ENCODE data around the gene TIMM44.

TIMM44 gene

DNA sequence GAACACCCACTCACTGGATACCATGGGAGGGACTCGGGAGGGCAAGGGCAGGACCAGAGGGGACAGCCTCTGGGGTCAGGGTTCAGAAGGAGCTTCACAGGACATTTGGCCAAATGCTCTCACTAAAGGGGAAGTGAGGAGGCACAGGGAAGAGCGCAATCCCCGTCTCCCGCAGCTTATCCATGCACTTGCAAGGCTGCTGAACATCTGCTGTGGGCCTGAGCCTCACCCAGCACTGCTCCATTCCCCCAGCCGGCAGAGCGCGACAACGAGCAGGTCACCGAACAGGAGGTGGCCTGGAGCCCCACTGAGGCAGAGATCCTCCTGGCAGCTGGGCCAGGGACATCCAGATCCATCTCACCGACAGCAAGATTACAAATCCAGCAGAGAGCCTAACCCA is 38.6 kb upstream of the TIMM44 start:
- no peak for DNase-seq (ENCODE audit: low read depth)
- TF ChIP-seq, protein P1, sequence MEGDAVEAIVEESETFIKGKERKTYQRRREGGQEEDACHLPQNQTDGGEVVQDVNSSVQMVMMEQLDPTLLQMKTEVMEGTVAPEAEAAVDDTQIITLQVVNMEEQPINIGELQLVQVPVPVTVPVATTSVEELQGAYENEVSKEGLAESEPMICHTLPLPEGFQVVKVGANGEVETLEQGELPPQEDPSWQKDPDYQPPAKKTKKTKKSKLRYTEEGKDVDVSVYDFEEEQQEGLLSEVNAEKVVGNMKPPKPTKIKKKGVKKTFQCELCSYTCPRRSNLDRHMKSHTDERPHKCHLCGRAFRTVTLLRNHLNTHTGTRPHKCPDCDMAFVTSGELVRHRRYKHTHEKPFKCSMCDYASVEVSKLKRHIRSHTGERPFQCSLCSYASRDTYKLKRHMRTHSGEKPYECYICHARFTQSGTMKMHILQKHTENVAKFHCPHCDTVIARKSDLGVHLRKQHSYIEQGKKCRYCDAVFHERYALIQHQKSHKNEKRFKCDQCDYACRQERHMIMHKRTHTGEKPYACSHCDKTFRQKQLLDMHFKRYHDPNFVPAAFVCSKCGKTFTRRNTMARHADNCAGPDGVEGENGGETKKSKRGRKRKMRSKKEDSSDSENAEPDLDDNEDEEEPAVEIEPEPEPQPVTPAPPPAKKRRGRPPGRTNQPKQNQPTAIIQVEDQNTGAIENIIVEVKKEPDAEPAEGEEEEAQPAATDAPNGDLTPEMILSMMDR (IDR thresholded peaks at IDR 0.05; ENCODE audit: low read depth, low read length) = no peak
- no peak overlapping the region for H3K4me3 ChIP-seq (ENCODE audit: low read depth, low read length)

DNA sequence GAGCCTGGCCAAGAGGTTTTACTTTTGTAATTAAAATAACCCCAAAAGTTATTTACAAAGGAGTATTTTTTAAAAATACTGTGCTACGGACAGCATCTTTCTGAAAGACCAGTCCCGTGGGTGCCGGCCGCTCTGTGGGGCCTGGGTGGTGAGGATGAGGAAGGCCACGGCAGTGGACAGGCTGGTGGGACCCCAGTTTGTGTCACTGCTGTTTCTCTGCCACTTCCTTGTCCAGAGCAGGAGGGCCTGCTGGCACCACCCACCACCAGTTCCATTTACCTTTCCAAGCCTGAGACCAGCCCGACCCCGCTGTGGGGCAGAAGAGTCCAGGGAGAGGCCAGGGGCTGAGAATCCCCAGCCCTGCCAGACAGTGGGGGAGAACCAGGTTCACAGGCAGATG is 38.2 kb upstream of the TIMM44 start:
- no peak for TF ChIP-seq MYC (IDR thresholded peaks at IDR 0.05; ENCODE audit: low read depth, low read length)
- TF ChIP-seq, protein P1 (IDR thresholded peaks at IDR 0.05; ENCODE audit: low read depth, low read length) = no peak
- TF ChIP-seq, protein P2, sequence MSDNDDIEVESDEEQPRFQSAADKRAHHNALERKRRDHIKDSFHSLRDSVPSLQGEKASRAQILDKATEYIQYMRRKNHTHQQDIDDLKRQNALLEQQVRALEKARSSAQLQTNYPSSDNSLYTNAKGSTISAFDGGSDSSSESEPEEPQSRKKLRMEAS (IDR thresholded peaks at IDR 0.05; ENCODE audit: low read depth, low read length) = no peak
- no peak for TF ChIP-seq POLR2A (IDR thresholded peaks at IDR 0.05; ENCODE audit: extremely low read depth, insufficient read length)
- no peak for DNase-seq (ENCODE audit: low read depth)
- no peak overlapping the region for H3K4me3 ChIP-seq (ENCODE audit: low read depth, low read length)

DNA sequence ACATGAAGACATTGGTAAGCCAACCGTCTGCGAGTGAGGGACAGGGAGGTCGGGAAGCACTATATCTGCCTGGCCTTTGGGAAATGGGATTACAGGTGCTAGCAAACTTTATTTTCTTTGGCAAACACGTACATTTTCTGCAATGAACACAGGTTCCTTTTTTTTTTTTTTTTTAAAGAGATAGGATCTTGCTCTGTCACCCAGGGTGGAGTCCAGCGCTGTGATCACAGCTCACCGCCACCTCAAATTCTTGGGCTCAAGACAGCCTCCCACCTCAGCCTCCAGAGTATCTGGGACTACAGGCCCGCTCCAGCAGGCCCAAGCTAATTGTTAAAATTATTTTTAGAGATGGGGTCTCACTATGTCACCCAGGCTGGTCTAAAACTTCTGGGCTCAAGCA is 37.7 kb upstream of the TIMM44 start:
- H3K4me3 ChIP-seq (ENCODE audit: low read depth, low read length) = no peak overlapping the region
- no peak for DNase-seq (ENCODE audit: low read depth)
- TF ChIP-seq, protein P1 (IDR thresholded peaks at IDR 0.05; ENCODE audit: low read depth, low read length) = no peak
- TF ChIP-seq POLR2A (IDR thresholded peaks at IDR 0.05; ENCODE audit: extremely low read depth, insufficient read length) (no peak), MYC (IDR thresholded peaks at IDR 0.05; ENCODE audit: low read depth, low read length) (no peak)

DNA sequence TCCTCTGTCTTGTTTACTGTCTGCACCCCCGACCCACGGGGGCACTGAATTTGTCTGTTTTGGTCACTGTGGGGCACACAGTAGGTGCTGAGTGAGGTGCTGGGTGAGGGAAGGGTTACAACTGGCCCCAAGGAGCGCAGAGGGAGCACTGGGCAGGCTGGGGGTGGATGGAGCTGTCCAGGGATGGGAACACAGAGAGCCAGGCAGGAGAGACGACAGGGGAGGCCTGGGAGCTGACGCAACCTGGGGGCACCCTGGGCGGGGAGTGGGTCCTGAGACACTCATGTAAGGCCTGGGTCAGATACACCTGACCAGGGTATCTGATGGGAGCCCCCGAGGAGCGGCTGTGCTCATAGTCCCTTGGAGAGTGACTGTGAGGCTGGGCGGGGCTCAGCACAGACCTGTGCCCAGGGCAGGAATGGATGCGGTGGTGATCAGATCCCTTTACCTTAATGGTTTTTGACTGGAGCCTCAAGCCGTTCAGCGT is 37.2 kb upstream of the TIMM44 start:
- TF ChIP-seq, protein P1 (IDR thresholded peaks at IDR 0.05; ENCODE audit: low read depth, low read length) = no peak
- TF ChIP-seq MYC (IDR thresholded peaks at IDR 0.05; ENCODE audit: low read depth, low read length) (no peak), POLR2A (IDR thresholded peaks at IDR 0.05; ENCODE audit: extremely low read depth, insufficient read length) (no peak)
- TF ChIP-seq, protein P2 (IDR thresholded peaks at IDR 0.05; ENCODE audit: low read depth, low read length) = no peak
- no peak for DNase-seq (ENCODE audit: low read depth)
- no peak overlapping the region for H3K4me3 ChIP-seq (ENCODE audit: low read depth, low read length)

DNA sequence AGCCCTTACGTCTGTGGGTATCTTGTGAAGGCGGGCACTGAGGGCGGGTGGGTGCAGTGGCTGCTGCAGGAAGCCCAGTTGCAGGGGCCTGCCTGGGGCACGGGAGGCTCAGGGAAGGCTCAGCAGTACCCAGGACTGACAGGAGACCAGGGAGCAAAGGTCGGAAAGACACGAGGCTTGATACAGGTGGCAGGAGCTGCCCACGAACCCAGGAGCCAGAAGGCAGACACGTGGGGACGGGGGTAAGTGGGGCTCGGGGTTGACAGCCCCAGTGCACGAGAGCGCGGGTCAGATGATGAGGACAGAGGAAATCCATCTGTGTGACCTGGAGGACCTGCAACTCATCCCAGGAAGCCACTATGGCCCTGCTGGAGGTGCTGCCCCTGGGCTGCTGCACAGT is 36.7 kb upstream of the TIMM44 start:
- TF ChIP-seq MYC (IDR thresholded peaks at IDR 0.05; ENCODE audit: low read depth, low read length) (no peak), POLR2A (IDR thresholded peaks at IDR 0.05; ENCODE audit: extremely low read depth, insufficient read length) (no peak)
- TF ChIP-seq, protein P2 (IDR thresholded peaks at IDR 0.05; ENCODE audit: low read depth, low read length) = no peak
- TF ChIP-seq, protein P1 (IDR thresholded peaks at IDR 0.05; ENCODE audit: low read depth, low read length) = no peak
- no peak overlapping the region for H3K4me3 ChIP-seq (ENCODE audit: low read depth, low read length)
- no peak for DNase-seq (ENCODE audit: low read depth)

DNA sequence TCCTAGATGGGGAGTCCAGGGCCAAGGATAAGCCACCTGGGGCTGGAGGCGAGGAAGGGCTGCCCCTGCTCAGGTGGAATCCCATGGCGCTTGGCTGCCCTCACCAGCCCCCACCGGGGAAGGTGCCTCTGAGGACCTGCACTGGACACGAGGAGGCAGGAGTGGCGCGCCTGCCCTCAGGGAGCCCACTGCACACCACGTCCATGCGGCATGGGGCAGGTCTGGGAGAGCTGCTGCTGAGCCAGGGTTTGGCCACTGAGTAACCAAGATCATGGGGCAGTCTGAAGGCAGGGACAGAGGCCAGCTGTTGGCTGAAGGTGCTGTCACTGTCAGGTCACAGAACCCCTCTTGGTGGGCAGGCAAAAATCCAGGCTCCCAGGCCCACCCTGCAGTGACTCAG is 36.1 kb upstream of the TIMM44 start:
- no peak overlapping the region for H3K4me3 ChIP-seq (ENCODE audit: low read depth, low read length)
- no peak for DNase-seq (ENCODE audit: low read depth)
- TF ChIP-seq POLR2A (IDR thresholded peaks at IDR 0.05; ENCODE audit: extremely low read depth, insufficient read length) = no peak
- TF ChIP-seq, protein P2 (IDR thresholded peaks at IDR 0.05; ENCODE audit: low read depth, low read length) = no peak
